Kidney tubule cell (primary cell): ENCODE measurements around the gene OPRL1.
A peak's percentile ranks its signal among the peaks of the same experiment; 100 is the strongest.

Experiments used
- DNase-seq: peaks from one replicate; pipeline ENCODE4 v3.0.0-alpha.2; 2018; ENCODE audit warnings: low spot score

OPRL1 gene

GRCh38 chr20:64080013-64080812 lies at the start of gene OPRL1:
OPRL1 (plus strand) TSS chr20:64080082; CDS start chr20:64092721, 12,639 bp downstream.
- DNase-seq: no peak

GRCh38 chr20:64030371-64031134 lies 49.3 kb upstream of the OPRL1 start:
- DNase-seq: no peak

GRCh38 chr20:64031822-64032314 lies 48.0 kb upstream of the OPRL1 start:
- DNase-seq: no peak

GRCh38 chr20:64032706-64033624 lies 46.9 kb upstream of the OPRL1 start:
- no peak for DNase-seq

GRCh38 chr20:64033981-64034493 lies 45.8 kb upstream of the OPRL1 start:
- DNase-seq: no peak

GRCh38 chr20:64035066-64035932 lies 44.6 kb upstream of the OPRL1 start:
- DNase-seq: no peak

- no peak for DNase-seq
Measured at GRCh38 chr20:64035933-64036345, 43.9 kb upstream of the OPRL1 start, which contains the start of gene C20orf204. C20orf204 (plus strand) TSS chr20:64036182; CDS start chr20:64036324, 142 bp downstream.

GRCh38 chr20:64036346-64037198 lies 43.3 kb upstream of the OPRL1 start:
- DNase-seq: no peak

- DNase-seq: no peak
Measured at GRCh38 chr20:64037199-64037497, 42.7 kb upstream of the OPRL1 start.

GRCh38 chr20:64037498-64038213 lies 42.2 kb upstream of the OPRL1 start:
- DNase-seq: no peak

GRCh38 chr20:64038224-64038564 lies 41.7 kb upstream of the OPRL1 start:
- no peak for DNase-seq

GRCh38 chr20:64038565-64039292 lies 41.2 kb upstream of the OPRL1 start:
- peak; percentile 79 for DNase-seq

- no peak for DNase-seq
Measured at GRCh38 chr20:64039293-64040160, 40.4 kb upstream of the OPRL1 start.

- no peak for DNase-seq
Measured at GRCh38 chr20:64040231-64041039, 39.4 kb upstream of the OPRL1 start.

- no peak for DNase-seq
Measured at GRCh38 chr20:64041040-64041780, 38.7 kb upstream of the OPRL1 start.

GRCh38 chr20:64041781-64042053 lies 38.2 kb upstream of the OPRL1 start:
- DNase-seq: no peak
